Right cardiac atrium (tissue), 5 donors: Measurements from ENCODE around the gene OR6J1. TPM values are rescaled to one million over a fixed set of nuclear protein-coding genes. Genes with fewer than 3 reads are reported as not detected.

Experiments
- ATAC-seq, 2 donors: fragments of 200-7000 bp; cut with Tn5 transposase; one replicate each; pipeline versions ENCODE4 v1.8.0 to v1.9.1; 2020; ENCODE audit warnings: moderate library complexity in 2 of 2, mild to moderate bottlenecking in 1 of 2
- DNase-seq, 3 donors: peaks; one replicate each; pipeline ENCODE4 v3.0.0-alpha.2; 2020
- H3K27ac ChIP-seq: one replicate; pipeline ENCODE4 v1.5.1; 2013; ENCODE audit warnings: mild to moderate bottlenecking, low read length, control low read depth, moderate library complexity
- H3K27me3 ChIP-seq: one replicate; pipeline ENCODE4 v1.6.1; 2013; ENCODE audit not compliant: control insufficient read depth, insufficient read depth
- H3K4me1 ChIP-seq: one replicate; pipeline ENCODE4 v1.6.1; 2013; ENCODE audit warnings: low read length; ENCODE audit not compliant: control insufficient read depth, insufficient read depth
- H3K4me3 ChIP-seq: one replicate; pipeline ENCODE4 v1.5.1; 2013; ENCODE audit warnings: low read length, control low read depth
- H3K9me3 ChIP-seq: one replicate; pipeline ENCODE4 v1.6.1; 2013; ENCODE audit warnings: low read length; ENCODE audit not compliant: control insufficient read depth
- WGBS: extraction: QIAGEN DNeasy Blood & Tissue Kit; methylation state at CpG from one replicate; pipeline ENCODE4 v1.1.7; 2013; 5-methylcytosine and 5-hydroxymethylcytosine counted together
- intact Hi-C, 4 donors: fragments of 100-400 bp; cut with DNase I; formaldehyde crosslinking; loops; one replicate each; pipeline versions ENCODE4 v1.11.0 to v1.14.0; 2022 to 2023
- polyA plus RNA-seq: library from polyadenylated mRNA; stranded (reverse); fragments of 200-250 nt; gene quantifications from one replicate; pipeline ENCODE4 v1.2.3, GENCODE V29; 2013
- total RNA-seq, 4 donors: library from RNA; stranded (reverse); fragmentation: NEBNext Ultra II Directional; extraction: Animal tissue kit (Norgen Biotek cat#: 25700); gene quantifications; one replicate each; pipeline ENCODE4 v1.2.1, GENCODE V29; 2021
- donor health status: healthy with polysubstance abuse.
- donor health status: DM: no; HTN: yes; CAD: no.
- donor health status: DM: no; HTN: no; CAD: no.
- donor health status: DM: no; HTN: yes; CAD: no; lungs with severe emphysema.
- donor health status: DM: yes; HTN: yes; CAD: no.

Gene OR6J1
- total and polyA plus RNA-seq, 5 donors: not detected

GRCh38 chr14:22668417-22668816 is 24.3 kb upstream of the OR6J1 start:
- ATAC-seq (peak in 1 of 2 donors; percentile 55), DNase-seq (no peak)
- Histone ChIP-seq H3K27me3 (no peaks in the 10 kb centered on the region), H3K27ac (no peak overlapping the region), H3K4me3 (no peak overlapping the region), H3K4me1 (no peaks in the 10 kb centered on the region), H3K9me3 (no peaks in the 10 kb centered on the region)
- intact Hi-C loops: no loop called here

GRCh38 chr14:22667881-22668280 is 23.7 kb upstream of the OR6J1 start:
- WGBS: 65% methylated on average over 3 of the region's 3 CpGs
- Histone ChIP-seq H3K4me3 (no peak overlapping the region), H3K27ac (no peak overlapping the region), H3K9me3 (no peaks in the 10 kb centered on the region), H3K4me1 (no peaks in the 10 kb centered on the region), H3K27me3 (no peaks in the 10 kb centered on the region)
- peak in 2 of 3 donors; percentile 25 to 59 for DNase-seq
- ATAC-seq: peak; percentile 41 to 47
- intact Hi-C loops: no loop called here

- peak; percentile 47 to 60 for ATAC-seq
- no peaks in the 10 kb centered on the region for H3K9me3 ChIP-seq
- no peaks in the 10 kb centered on the region for H3K27me3 ChIP-seq
- 72% methylated on average over 5 of the region's 5 CpGs for WGBS
- intact Hi-C loops: no loop called here
- H3K4me1 ChIP-seq: no peaks in the 10 kb centered on the region
- DNase-seq: no peak
- H3K27ac ChIP-seq: no peak overlapping the region
- H3K4me3 ChIP-seq: no peak overlapping the region
Measured at GRCh38 chr14:22666203-22666893, 22.2 kb upstream of the OR6J1 start.

- Histone ChIP-seq H3K27me3 (no peaks in the 10 kb centered on the region), H3K4me3 (no peak overlapping the region), H3K4me1 (no peaks in the 10 kb centered on the region), H3K9me3 (no peaks in the 10 kb centered on the region), H3K27ac (no peak overlapping the region)
- DNase-seq (no peak), ATAC-seq (no peak)
- intact Hi-C loops: no loop called here
- WGBS: 80% methylated on average over 6 of the region's 6 CpGs
Measured at GRCh38 chr14:22664261-22664660, 20.1 kb upstream of the OR6J1 start.

DNA sequence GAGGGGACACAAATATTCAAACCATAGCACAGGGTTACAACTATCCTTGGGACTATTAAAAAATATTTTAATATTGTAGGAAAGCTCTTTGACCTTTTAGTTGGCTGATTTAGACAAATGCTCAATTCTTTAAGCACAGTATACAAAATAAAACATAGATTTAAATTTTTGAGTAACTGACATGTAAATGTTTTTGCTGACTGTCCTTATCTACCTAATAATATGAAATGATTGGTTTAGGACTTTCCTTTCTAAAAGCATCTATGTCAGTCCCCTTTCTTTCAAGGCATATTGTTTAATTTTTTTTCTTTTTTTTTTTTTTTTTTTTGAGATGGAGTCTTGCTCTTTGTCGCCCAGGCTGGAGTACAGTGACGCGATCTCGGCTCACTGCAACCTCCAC is 16.5 kb upstream of the OR6J1 start:
- DNase-seq: no peak
- Histone ChIP-seq H3K27ac (no peak overlapping the region), H3K27me3 (no peaks in the 10 kb centered on the region), H3K4me1 (no peaks in the 10 kb centered on the region), H3K4me3 (no peak overlapping the region), H3K9me3 (no peaks in the 10 kb centered on the region)
- intact Hi-C loops: no loop called here
- 100% methylated on average over 4 of the region's 4 CpGs for WGBS
- ATAC-seq: no peak

DNA sequence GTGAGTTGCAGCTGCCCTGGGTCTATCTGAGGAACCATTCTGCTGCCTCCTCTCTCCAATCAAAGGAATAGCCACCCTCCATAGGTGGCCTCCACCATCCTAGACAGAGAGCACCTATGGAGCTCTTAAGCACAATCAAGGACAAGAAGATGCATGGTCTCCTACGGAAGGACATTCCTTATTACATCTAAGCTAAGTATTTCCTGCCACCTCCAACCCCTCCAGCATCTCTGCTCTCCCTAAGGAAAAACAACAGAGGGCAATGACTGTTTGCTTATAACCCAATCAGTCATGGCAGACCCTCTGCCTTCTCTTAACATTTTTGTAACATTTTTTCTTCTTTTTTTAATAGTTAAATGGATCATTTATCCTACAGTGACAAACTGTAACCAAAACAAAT is 14.8 kb upstream of the OR6J1 start:
- Histone ChIP-seq H3K4me3 (no peak overlapping the region), H3K4me1 (no peaks in the 10 kb centered on the region), H3K27me3 (no peaks in the 10 kb centered on the region), H3K9me3 (no peaks in the 10 kb centered on the region), H3K27ac (no peak overlapping the region)
- DNase-seq (no peak), ATAC-seq (no peak)
- intact Hi-C loops: loop anchor here in 3 of 4 donors (10.0 kb wide), 4 partner anchors 84 to 264 kb away; no protein-coding TSS in a partner anchor
- 46% methylated on average over 1 of the region's 1 CpG for WGBS

GRCh38 chr14:22657861-22658260 is 13.7 kb upstream of the OR6J1 start:
- intact Hi-C loops: loop anchor here in 3 of 4 donors (10.0 kb wide), 4 partner anchors 83 to 263 kb away; no protein-coding TSS in a partner anchor

GRCh38 chr14:22656945-22657731 is 13.0 kb upstream of the OR6J1 start:
- 44% methylated on average over 8 of the region's 8 CpGs for WGBS
- Histone ChIP-seq H3K4me1 (no peaks in the 10 kb centered on the region), H3K4me3 (no peak overlapping the region), H3K27me3 (no peaks in the 10 kb centered on the region), H3K9me3 (no peaks in the 10 kb centered on the region), H3K27ac (no peak overlapping the region)
- ATAC-seq (peak; percentile 75 to 83), DNase-seq (peak in 1 of 3 donors; percentile 56)
- intact Hi-C loops: loop anchor here in 3 of 4 donors (10.0 kb wide), 4 partner anchors 82 to 262 kb away; no protein-coding TSS in a partner anchor

More at GRCh38 chr14:22657861-22658260, 13.7 kb upstream of the OR6J1 start:
- WGBS: 87% methylated on average over 1 of the region's 1 CpG
- H3K27me3 ChIP-seq: no peaks in the 10 kb centered on the region
- no peaks in the 10 kb centered on the region for H3K4me1 ChIP-seq
- no peaks in the 10 kb centered on the region for H3K9me3 ChIP-seq
- DNase-seq (no peak), ATAC-seq (peak in 1 of 2 donors; percentile 49)
- H3K4me3 ChIP-seq: no peak overlapping the region
- no peak overlapping the region for H3K27ac ChIP-seq

DNA sequence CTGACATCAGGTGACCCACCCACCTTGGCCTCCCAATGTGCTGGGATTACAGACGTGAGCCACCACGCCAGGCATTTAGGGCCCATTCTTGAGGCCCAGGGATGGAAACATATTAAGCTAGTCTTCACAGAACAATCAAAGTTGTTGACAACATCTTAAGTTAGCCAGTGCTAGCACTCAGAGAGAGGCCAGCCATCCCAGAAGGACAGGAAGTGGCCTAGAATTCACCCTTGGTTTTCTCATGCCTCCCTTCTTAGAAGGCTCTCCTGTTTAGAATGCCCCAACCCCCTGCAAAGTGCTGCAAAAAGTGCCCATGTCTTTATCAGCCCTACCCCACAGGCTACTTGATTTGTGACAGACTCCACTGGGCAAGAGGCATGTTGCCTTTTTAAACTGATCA is 12.1 kb upstream of the OR6J1 start:
- Histone ChIP-seq H3K4me1 (no peaks in the 10 kb centered on the region), H3K9me3 (no peaks in the 10 kb centered on the region), H3K27ac (no peak overlapping the region), H3K27me3 (no peaks in the 10 kb centered on the region), H3K4me3 (no peak overlapping the region)
- DNase-seq (no peak), ATAC-seq (no peak)
- WGBS: 63% methylated on average over 2 of the region's 2 CpGs
- intact Hi-C loops: loop anchor here in 3 of 4 donors (10.0 kb wide), 4 partner anchors 81 to 261 kb away; no protein-coding TSS in a partner anchor

DNA sequence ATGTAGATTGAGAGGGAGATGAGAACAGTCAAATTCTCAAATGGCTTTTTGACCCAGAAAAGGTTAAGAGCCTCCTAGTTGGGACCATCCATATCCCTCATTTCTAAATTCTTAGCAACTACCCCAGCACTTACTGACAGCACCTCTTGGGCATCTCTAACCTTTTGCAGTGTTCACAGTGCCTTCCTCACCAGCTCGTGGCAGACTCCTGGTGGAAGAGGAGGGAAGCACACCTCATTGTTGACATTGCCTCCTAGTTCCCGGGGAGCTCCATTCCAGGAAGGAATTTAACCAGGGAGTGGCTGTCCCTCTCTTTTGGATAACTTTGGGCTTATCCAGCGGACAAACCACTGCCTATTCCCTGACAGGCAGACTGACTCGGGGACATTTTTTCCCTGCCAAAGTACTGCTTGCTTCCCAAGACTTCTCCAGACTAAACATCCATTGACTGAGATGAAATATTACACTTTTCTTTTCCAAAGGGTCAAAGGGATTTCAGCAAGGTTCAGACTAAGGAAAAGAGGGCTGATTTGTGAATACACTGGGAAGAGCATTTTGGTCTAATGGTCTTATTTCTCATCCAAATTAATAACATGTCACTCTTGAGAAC is 9.0 kb upstream of the OR6J1 start:
- H3K9me3 ChIP-seq: no peaks in the 10 kb centered on the region
- no peak overlapping the region for H3K27ac ChIP-seq
- H3K4me3 ChIP-seq: no peak overlapping the region
- 9% methylated on average over 4 of the region's 4 CpGs for WGBS
- peak in 2 of 3 donors; percentile 41 to 61 for DNase-seq
- ATAC-seq: peak; percentile 63 to 84
- H3K4me1 ChIP-seq: no peaks in the 10 kb centered on the region
- H3K27me3 ChIP-seq: no peaks in the 10 kb centered on the region
- intact Hi-C loops: loop anchor here (2.0 to 10.0 kb wide), 7 partner anchors 78 to 266 kb away; no protein-coding TSS in a partner anchor

DNA sequence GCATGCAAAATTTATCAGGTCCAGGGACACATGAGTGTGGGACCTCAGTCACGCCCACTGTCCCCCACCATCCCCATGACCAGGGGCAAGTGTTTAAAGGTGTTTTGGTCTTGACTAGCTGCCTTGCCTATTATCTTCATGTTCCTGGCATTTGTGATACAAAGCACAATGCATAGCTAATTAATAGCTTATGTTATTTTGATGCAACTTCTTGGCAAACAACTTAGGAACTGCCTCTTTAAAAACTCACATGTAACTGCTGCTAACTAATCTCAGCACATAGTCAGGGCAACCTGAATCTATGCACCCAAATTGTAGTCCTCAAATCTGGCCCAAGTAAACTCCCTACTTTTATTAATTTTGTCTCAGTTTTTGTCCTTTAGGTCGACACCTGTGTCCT is 7.4 kb upstream of the OR6J1 start:
- intact Hi-C loops: loop anchor here (5.0 to 10.0 kb wide), 6 partner anchors 77 to 264 kb away; no protein-coding TSS in a partner anchor
- DNase-seq (no peak), ATAC-seq (no peak)
- no peaks in the 10 kb centered on the region for H3K27me3 ChIP-seq
- H3K9me3 ChIP-seq: no peaks in the 10 kb centered on the region
- H3K4me3 ChIP-seq: no peak overlapping the region
- no peak overlapping the region for H3K27ac ChIP-seq
- 89% methylated on average over 2 of the region's 2 CpGs for WGBS
- H3K4me1 ChIP-seq: no peaks in the 10 kb centered on the region
